NCI-H748 (cell line): ENCODE results near the gene SHISA6.

Source experiments
- DNase-seq: peaks from one replicate; lab custom pipeline; 2025; ENCODE audit not compliant: unreplicated experiment; lab: John Stamatoyannopoulos, UW

The SHISA6 gene

DNA sequence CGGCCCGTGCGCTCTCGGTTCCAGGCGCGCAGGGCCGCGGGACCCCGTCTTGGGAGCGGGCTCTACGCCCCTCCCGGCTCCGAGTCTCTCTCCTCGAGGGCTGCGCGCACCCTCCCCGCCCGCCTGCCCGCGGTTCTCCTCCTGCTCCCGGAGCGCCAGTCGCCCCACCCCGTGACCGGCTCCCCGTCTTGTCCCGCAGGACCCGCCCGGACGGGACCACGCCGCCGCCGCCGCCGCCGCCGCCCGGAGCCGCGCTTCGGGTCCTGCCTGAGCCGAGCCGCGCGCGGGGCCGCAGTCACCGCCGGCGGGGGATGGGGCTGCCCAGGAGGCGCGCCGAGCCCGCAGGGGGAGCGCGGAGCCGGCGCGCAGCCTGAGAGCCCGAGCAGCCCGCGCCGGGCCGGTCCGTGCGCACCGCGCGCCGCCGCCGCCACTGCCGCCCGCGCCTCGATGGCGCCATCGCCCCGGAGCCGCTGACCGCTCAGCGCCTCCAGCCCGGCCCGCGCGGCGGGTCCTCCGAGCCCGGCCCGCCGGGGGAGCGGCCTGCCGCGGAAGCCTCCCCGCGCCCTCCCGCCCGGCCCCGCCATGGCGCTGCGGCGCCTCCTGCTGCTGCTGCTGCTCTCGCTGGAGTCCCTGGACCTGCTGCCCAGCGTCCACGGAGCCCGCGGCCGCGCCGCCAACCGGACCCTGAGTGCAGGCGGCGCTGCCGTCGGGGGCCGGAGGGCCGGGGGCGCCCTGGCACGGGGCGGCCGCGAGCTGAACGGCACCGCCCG, at the start of gene SHISA6:
Gene SHISA6, plus strand, starts transcription at position 373 of the 770 bp plus-strand sequence.
- DNase-seq = no peak

DNA sequence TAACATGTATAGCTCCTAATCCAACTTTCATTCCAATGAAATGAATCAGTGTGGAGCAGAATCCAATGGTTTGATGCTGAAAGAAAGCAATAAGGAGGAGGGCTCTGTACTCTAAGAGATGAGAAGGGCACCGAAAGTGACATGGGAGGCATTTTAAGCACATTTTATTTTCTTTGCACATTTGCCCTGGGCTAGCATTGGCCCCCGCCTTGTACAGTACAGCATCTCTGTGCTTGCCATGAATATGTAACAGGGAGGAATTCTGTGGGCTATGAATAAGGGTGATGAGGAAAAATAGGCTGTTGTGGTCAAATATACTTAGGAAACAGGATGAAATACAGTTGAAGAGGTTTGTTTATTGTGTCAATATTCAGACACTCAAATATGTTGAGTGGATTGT, 45.2 kb upstream of the SHISA6 start:
- DNase-seq = no peak

DNA sequence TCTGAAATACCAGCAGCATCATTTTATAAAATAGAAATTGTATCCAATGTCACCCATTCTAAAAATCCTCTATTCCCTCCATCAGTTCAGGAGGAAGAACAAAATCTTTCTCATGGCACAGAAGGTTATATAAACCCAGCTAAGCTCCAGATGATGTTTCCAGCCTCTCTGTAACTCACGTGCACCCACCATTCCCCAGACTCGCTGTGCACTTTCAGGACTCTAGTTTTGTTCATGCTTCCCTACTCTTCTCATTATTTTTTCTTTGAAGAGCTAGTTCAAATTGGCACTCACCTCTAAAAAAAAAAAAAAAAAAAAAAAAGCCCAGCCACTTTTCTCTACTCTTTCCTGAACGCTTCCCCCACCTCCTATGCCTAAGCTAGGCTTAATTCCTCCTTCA, 36.0 kb upstream of the SHISA6 start:
- DNase-seq = no peak

DNA sequence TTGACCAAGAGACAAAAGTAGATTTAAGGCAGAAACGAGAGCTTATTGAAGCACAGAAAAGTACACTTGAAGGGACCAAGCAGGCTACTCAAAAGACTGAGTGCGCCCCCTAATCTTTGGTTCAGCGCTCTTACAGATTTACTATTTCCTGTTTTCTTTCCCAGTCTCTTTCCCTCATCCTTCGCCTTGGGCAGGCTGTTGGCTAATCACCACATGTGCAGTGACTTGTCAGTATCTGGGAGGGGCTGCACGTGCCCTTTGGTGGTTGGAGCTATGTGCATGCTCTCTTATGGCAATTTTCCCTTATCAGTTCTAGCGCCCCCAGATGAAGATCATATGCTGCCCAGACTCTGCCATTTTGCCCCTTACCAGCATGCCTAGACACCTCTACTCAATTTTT, 35.4 kb upstream of the SHISA6 start:
- no peak for DNase-seq

DNA sequence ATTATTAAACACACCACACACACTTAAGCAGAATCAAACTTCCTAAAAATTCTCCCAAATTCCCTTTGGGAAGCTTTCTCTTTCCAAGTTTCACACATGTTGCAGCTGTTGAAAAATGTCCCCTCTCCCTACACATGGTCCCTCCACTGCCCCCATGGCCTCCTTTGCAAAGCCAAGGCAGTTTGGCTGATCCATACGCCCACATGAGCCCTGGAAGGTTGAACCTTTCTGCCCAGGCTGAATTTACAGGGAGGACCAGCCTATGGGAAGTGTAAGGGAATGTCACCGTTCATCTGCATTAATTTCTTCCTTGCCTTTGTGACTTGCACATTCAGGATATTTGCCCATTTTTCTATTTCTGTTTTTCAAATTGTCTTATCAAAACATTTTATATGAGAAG, 31.1 kb upstream of the SHISA6 start:
- no peak for DNase-seq

DNA sequence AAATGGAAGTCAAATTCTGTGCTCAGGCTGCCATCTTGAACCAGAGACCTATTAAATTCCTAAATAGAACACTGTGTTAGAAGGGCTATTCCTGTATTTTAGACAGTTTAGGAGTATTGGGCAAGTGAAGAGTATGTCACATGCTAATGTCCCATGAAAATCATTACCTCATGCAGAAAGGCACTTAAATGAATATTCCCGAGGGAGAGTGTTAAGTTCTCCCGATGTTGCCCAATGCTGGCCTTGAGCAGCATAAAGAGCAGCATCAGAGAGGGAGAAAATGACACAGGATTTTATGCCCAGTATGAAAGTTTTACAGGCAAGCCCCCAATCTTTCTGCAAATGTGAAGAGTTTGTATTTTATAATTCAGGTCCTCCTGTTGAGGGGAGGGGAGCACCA, 28.2 kb upstream of the SHISA6 start:
- no peak for DNase-seq

DNA sequence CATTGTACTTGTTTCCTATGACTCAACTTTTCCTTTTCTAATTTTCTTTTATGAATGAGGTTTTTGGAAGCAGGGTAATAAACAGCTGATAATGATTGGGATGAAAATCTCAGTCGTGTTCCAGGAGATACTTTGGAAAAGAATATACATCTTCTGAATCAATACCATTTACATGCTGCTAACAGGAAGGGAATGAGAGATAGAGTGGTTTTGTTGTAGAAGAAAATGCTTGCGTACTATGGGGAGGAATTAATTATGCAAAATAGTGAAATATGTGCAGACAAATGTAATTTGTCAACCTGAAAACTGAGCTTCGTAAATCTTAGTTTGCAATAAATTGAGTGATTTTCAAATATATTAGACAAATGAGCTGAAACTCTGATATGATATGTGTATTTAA, 24.0 kb upstream of the SHISA6 start:
- DNase-seq = no peak

DNA sequence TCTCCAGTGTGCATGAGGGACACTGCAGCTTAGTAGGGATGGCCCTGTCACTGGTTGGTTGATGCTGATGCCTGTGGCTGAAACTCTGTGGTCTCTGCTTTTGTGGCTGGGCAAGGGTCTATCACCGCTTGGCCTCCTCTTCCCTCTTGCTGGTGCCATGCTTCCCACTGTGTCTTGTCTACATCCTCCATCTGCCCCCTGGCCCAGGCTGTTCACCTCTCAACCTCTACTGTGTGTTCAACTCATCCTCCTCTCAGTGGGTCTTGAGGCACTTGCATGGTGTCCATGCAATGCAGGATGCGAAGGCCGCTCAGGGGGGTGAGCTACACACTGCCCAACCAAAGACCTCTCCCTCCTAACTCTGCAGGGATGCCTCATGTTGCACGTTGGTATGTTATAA, 19.8 kb upstream of the SHISA6 start:
- DNase-seq = no peak

DNA sequence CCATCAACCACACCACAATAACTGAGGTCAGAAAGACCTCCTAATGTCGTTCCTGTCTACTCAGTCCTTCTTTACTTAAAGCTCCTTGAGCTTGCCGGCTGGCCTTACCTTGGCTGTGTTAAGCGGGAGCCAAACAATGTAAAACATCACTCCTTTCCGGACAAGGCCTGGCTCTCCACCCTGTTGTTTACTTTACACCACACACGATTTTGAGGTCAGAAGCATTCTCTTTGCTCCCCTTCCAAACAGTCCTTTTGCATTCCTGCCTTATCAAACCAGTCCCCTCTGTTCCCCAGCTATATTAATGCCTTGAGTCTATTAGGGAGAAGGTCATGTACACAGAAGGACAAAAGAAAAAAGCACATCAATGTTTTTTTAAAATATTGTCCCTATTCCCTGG, 19.3 kb upstream of the SHISA6 start:
- DNase-seq = no peak

DNA sequence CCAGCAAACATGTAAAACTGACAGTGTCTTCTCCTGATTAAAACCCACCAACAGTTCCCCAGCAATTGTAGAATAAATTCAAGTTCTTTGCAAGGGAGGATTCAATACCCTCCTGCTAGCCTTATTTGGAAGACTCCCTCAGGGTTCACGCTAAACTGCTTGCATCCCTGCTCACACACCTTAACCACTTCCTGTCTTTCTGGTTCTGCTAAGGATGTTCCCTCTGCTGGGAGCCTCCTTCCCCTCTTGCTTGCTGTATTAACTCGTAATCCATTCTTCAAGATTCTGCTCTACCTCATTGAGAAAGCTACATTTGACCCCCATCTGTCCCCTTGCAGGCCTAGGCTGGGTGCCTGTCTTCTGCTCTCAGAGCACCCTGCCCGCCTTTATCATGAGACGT, 2.3 kb upstream of the SHISA6 start:
- no peak for DNase-seq

DNA sequence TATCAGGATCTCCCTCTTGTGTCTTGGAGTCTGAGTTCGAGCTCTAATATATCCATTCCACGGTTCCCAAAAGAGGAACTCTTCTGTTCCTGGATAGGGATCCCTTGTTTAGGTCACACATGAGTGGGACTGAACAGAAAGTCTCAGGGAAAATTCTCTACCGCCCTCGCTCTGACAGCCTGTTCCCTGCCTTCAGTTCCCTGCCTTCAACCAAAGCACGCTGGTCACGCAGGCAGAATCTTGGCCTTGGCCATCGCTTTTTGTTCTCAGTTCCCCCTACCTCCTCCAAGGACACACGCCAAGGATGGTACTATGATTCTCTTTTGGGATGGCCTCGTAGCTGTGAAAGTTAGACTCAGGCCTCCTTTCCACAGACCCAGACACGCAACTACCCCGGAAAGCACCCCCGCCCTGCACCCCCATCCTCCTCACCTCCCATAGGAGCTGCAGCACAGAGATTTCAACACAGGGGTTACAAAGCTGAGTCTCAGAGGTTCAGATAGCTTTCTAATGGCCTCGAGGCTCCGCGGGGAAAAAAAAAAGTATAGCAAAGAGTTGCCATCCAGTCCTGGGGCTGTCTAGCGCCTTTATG, 1.5 kb upstream of the SHISA6 start:
- no peak for DNase-seq

DNA sequence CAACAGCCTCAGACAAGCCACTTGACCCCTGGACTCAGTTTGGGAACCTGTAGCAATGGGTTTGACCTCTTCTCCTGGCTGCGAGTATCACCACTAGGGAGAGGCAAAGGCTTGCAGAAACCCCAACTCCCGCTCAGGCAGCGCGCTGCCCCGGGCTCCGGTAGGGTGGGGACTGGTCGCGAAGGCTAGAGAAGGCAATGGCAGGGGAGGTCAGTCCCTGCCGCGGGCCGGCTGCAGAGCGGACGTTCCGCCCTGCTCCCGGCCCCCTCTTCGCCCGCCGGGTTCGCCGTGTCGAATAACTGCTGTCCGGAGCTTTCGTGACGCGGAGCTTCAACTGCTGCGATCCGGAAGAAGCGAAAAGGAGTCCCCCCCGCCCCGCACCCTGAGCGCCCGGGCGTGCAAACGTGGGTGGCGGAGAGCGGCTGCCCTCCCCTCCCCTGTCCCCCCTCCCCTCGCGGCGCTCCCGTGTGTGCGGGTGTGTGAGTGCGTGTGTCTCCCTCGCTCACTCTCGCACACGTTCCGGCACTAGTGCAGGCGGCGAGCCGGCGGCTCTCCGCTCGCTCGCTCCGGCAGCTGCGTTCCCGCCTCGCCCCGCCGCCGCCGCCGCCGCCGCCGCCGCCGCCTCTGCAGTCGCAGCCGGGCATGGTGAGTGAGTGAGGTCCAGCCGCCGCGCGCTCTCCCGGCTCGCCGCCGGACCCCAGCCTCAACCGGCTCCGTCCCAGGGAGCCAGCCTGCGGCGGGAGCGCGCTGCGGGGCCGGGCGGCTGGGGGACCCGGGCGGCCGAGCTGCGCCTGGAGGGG, 772 bp upstream of the SHISA6 start:
- DNase-seq = no peak

DNA sequence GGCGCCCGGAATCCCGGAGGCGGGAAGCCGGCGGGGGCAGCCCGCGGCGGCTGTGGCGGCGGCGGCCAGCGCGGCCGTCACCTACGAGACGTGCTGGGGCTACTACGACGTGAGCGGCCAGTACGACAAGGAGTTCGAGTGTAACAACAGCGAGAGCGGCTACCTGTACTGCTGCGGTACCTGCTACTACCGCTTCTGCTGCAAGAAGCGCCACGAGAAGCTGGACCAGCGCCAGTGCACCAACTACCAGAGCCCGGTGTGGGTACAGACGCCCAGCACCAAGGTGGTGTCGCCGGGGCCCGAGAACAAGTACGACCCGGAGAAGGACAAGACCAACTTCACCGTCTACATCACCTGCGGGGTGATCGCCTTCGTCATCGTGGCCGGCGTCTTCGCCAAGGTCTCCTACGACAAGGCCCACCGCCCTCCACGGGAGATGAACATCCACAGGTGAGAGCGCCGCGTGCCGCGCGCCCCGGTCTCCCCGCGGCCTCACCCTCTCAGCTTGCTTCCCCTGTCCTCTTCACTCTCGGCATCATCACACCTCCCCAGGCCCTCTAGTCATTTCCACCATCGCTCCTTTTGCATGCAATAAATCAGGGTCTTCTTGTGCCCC, 706 bp downstream of the SHISA6 start:
- DNase-seq = no peak

DNA sequence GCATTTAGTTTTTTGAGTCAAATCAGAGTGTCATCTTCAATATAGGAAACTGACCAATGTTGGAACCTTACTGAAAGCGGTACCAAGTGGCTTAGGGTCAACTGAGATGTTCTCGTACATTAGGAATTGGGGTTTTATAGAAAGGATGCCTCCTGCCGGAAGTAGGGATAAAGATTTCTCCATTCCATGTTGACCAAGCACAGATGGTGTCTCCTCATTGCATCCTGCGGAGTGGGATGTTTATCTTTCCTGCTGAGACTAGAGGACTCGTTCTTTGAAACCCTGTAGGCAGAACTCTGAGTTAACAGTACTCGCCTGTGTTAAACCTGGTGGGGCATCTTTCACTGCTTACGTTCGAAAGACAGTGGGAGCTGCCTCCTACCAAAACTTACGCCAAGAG, 1.4 kb downstream of the SHISA6 start:
- no peak for DNase-seq

DNA sequence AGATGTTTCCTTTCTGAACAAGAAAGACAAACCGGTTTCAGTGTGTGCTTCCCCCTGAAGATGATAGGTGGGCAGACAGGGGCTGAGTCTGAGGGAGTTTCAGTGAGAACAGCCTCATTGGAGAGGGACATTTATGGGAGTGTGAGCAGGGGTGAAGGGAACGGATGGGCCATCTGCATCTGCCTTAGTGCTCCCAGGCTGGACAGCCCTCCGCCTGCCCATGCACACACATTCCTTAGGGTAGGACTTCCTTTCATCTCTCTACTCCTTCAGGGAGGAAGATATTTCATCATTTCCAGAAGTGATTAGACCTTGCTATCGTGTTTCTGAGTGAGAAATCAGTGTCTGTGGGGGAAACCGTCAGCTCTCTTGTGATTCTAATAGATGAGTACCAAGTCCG, 3.8 kb downstream of the SHISA6 start:
- no peak for DNase-seq

DNA sequence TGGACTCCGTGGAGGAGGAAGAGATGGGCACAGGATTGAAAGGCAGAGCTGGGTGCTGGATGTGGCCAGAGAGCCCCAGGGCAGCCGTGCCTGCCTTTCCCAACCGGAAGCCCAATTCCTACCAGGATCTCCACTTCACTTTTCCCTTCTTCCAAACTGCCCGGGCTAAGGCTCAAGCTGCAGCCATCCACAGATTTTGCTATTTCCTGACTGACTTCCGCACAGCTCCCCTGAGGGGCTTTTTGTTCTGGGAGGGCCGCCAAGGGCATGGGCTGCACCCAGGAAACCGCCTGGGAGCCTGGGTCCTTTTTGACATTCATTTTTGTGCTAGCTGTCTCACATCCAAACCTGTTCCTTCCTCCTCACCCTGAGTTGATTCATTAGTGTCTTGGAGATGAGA, 4.2 kb downstream of the SHISA6 start:
- no peak for DNase-seq

DNA sequence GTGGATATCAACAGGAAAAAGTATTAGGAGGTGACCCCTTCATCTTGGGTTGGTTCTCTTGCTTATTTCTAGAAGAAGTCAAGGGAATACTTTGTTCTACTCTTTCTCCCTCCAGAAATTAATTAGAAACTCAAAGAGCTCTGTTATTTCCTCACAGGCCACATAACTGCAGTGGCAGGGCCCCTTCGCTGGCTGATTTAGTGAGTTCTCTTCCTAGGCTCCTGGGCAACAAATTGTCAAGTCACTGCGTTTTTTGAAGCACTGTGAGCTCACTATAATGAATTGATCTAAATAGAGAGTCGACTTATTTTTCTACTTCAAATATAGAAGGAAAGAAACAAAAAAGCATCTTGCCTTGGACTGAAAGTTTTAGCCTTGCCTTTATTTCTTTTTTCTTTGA, 4.8 kb downstream of the SHISA6 start:
- DNase-seq = no peak

DNA sequence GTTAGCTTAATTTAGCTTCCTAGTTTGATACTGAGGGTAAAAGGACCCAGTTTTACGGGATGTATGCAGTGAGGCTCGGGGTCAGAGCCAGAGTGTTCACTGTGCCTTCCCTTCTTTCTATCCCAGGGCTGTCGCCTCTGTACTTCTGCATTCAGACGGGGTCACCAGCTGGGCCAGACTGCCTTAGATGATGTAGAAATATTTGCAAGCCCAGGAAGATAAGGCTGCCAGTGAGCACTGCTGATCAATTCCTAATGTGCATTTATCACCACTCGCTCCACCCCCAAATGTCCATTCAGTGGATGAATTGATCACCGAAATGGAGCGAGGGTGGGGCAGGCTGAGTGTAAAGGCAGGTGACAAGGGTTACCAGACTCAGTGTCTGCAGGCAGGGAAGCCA, 9.1 kb downstream of the SHISA6 start:
- no peak for DNase-seq

DNA sequence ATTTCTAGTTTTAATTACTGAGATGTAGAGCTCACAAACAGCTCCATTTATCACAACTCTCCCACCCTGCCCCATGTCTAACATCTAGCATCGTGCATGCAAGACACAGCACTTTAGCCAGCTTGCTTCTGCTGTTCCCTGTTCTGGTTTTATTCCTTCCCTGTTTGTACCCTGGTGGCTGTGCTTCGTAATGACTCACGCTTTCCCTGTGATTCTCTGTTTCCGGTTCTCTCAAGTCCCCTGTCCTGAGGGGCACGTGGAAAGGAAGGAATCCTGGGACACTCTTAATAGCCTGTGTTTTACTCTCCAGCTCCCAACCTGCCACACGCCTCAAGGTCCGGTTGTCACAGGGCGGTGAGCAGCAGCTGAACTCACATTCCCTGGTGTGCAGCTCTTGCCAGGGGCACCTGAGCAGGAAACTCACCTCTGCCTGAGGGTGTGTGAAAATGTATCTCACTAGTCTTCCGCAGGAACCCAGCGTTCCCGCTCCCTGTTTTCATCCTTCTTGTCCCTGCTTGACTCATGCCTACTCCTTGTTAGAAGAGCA, 10.6 kb downstream of the SHISA6 start:
- no peak for DNase-seq

DNA sequence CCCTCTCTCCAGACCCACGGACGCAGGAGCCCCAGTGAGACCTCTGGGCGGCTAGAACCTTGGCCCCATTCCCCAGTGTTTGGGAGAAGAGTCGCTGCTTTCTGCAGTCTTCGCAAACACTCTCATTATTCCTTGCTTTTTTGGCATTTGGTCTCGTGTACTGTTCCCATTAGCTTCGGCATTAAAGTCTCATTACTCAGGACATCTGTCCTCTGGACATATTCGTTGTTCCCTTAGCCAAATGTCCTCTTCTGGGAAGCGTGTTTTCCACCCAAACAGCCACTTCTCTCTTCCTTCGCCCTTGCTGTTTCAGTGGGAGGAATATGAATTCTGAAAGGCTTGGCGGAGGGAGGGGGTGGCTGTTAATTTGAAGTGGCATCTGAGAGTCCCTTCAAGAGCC, 11.1 kb downstream of the SHISA6 start:
- DNase-seq = no peak

DNA sequence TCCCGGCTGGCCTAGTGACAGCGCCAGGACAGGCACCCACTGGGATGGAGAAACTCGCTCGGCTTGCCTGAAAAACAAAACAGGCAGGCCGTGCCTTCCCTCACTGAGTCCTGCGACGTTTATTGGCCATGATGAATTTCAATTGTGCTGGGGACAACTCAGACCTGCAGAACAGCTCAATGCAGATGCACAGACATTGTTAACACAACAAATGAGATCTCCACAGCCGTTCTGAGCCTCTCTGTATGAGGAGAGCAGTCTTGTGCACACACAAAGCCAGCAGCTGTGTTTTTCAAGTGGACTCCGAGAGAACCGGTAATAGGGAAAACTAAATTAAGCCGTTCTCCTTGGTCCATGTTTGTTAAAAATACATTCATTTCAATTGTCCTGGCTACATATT, 15.9 kb downstream of the SHISA6 start:
- DNase-seq = no peak
